ENCODE measurements around the gene TCF23.

Gene TCF23

DNA sequence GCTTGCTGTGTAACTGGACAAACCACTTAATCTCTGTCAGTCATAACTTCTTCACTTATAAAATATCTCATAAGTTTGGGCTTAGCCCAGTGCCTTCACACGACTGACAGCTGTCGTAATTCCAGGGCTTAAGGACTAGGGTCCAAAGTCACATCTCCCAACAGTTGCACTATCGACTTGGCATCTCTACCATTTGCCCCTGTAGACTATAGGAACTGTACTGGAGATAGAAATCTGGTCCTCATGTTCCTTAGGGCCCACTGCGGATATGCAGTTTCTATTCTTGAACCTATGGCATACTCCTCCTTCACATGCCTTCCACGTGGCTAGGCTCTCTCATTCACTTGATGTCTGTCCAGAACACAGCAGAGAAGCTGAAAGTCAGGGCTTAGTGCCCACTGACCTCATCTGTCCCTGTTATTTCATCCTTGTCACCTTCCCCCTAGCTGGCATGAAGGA, 22.5 kb upstream of the TCF23 start:
- TF ChIP-seq, protein P1, sequence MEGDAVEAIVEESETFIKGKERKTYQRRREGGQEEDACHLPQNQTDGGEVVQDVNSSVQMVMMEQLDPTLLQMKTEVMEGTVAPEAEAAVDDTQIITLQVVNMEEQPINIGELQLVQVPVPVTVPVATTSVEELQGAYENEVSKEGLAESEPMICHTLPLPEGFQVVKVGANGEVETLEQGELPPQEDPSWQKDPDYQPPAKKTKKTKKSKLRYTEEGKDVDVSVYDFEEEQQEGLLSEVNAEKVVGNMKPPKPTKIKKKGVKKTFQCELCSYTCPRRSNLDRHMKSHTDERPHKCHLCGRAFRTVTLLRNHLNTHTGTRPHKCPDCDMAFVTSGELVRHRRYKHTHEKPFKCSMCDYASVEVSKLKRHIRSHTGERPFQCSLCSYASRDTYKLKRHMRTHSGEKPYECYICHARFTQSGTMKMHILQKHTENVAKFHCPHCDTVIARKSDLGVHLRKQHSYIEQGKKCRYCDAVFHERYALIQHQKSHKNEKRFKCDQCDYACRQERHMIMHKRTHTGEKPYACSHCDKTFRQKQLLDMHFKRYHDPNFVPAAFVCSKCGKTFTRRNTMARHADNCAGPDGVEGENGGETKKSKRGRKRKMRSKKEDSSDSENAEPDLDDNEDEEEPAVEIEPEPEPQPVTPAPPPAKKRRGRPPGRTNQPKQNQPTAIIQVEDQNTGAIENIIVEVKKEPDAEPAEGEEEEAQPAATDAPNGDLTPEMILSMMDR (IDR thresholded peaks at IDR 0.05) = no peak

DNA sequence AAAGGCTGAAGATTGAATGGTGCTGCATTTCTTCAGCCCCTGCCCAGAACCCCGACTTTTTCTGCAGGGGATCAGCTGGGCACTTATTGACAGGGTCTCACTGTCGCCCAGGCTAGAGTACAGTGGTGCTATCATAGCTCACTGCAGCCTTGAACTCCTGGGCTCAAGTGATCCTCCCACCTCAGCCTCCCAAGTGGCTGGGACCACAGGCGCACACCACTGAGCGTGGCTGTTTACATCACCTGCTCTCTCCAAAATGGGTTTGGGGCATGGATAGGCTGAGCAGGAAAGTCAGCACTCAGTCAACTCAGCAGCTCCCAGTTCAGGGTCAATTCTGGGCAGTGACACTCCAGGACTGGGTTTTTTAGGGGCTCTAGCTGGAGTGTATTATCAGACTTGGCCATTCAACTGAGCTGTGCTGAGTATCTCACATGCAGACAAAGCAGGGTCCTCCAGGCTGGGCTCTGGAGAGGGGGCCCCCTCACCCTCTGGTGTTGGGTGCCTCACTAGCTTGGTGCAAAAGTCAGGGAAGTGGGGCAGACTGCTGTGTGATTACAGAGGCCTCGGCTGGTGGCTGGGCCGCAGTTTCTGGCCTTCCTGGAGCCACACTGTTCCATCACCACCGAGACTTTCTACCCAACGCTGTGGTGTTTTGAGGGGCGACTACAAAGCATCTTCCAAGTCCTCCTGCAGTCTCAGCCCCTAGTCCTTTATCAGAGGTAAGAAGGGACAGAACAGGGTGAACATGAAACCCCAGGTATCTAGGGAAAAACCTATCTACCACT, 20.7 kb upstream of the TCF23 start:
- TF ChIP-seq, protein P1 (IDR thresholded peaks at IDR 0.05) = no peak

DNA sequence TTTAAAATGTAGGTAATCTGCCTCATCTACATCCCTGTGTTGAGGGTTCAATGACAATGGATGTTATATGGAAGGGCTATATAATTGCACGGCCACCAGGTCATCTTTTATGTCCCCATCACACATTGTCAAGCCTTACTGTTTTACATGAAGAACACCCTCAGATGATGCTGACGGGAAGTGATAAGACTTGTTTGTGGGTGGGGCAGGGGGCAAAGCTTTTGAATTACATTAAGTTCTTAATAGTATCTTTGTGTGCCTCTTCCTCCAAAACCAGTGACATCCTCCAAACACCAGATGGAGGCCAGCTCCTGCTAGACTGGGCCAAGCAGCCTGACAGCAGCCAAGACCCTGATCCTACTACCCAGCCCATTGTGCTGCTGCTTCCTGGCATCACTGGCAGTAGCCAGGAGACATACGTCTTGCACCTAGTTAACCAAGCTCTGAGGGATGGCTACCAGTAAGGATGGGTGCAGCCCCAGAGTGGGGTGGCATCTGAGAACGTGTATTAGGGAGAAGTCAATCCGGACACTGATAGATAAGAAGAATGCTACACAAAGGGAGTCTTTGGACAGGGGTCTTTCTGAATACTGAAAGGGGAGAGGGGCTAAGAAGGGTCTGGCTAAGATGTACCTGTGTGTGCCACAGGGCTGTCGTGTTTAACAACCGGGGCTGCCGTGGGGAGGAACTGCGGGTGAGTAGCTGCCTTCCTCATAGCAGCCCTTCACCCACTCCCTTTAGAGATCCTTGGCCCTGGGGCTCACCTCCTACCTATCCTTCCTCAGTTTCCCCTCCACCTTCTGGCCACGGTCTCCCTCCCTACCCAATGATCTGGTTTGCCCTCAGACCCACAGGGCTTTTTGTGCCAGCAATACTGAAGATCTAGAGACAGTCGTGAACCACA, 19.9 kb upstream of the TCF23 start:
- TF ChIP-seq, protein P1 (IDR thresholded peaks at IDR 0.05) = no peak

DNA sequence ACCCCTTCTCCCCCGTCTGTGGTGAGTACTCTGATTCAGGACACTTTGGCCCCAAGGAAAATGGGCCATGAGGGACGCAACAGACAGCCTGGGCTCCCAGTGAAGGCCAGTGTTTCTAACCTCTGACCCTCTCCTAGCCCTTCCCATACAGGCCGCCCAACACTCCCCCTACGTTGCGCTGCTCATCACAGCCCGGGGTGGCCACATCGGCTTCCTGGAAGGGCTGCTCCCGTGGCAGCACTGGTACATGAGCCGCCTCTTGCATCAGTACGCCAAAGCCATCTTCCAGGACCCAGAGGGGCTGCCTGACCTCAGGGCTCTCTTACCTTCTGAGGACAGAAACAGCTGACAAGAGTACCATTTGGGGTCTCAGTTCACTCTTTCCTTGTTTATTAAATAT, 18.4 kb upstream of the TCF23 start:
- TF ChIP-seq, protein P1 (IDR thresholded peaks at IDR 0.05) = no peak

DNA sequence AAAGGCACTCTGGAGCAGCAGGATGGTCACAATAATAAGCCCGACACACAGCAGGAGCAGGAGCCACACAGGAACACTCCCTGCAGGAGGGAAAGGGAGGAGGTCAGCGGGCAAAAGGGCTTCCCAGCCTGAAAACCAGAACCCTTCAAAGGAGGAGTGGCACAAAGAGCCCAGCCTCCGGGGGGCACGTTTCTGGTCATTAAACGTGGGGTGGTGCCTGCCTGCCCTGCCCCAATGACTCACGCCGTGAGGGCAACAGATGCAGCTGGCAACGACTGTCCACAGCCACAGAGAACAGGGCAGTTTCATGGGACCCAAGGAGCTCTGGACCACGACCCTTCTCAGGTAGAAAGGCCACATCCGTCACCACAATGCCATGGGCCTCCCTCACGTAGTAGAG, 17.4 kb upstream of the TCF23 start:
- TF ChIP-seq, protein P1 (IDR thresholded peaks at IDR 0.05) = no peak

DNA sequence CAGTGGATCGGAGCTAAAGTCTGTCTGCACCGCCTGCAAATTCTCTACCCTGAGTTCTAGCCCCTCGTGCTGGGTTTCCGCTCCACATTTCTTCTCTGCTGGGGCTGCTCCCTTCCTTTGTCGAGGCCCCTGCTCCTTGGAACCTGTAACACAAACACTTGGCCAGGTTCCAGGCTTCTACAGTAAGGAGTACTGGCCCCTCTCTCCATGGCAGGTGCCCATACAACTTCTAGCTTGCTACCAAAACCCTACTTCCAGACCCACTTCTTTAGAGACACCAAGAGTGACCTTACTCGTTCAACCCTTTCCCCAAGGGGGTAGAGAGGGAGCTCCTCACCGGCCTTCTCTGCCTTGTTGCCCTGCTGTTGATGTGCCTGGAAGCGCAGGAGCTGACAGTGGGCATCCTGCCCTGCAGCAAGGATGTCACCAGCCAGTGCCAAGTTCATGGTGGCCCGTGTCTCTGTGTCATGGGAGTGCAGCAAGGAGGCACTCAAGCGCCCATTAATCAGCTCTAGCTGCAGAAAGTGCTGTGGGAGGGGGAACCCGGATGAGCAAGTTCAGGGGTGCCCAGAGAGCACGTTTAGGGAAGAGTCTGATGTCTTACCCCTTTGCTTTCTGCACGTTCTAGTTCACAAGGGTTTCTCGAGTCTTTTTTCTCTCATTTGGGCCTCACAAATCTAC, 15.5 kb upstream of the TCF23 start:
- TF ChIP-seq, protein P1 (IDR thresholded peaks at IDR 0.05) = no peak
